Parathyroid adenoma (tissue), 2 donors: Measurements from ENCODE around the gene BHLHE40.

Experiments
- H2AFZ ChIP-seq: fragments of 300-600 bp; sonication (generic); one replicate; pipeline ENCODE4 v1.7.0; 2017; ENCODE audit warnings: antibody characterized with exemption, mild to moderate bottlenecking
- H3K27ac ChIP-seq: fragments of 300-600 bp; sonication (generic); one replicate; pipeline ENCODE4 v1.7.0; 2017
- H3K27me3 ChIP-seq: fragments of 300-600 bp; sonication (generic); one replicate; pipeline ENCODE4 v1.7.0; 2017; ENCODE audit warnings: low read length; ENCODE audit not compliant: control insufficient read depth, insufficient read depth
- H3K36me3 ChIP-seq: fragments of 300-600 bp; sonication (generic); one replicate; pipeline ENCODE4 v1.7.0; 2017; ENCODE audit warnings: low read length; ENCODE audit not compliant: control insufficient read depth, insufficient read depth
- H3K4me1 ChIP-seq: fragments of 300-600 bp; sonication (generic); one replicate; pipeline ENCODE4 v1.7.0; 2017; ENCODE audit warnings: control low read depth
- H3K4me2 ChIP-seq: fragments of 300-600 bp; sonication (generic); one replicate; pipeline ENCODE4 v1.7.0; 2017; ENCODE audit warnings: low read length
- H3K4me3 ChIP-seq: fragments of 300-600 bp; sonication (generic); one replicate; pipeline ENCODE4 v1.7.0; 2017; ENCODE audit warnings: low read depth, low read length
- H3K79me2 ChIP-seq: fragments of 300-600 bp; sonication (generic); one replicate; pipeline ENCODE4 v1.7.0; 2017; ENCODE audit warnings: control low read depth
- H3K9ac ChIP-seq: fragments of 300-600 bp; sonication (generic); one replicate; pipeline ENCODE4 v1.7.0; 2017; ENCODE audit warnings: mild to moderate bottlenecking
- H3K9me3 ChIP-seq: fragments of 300-600 bp; sonication (generic); one replicate; pipeline ENCODE4 v1.7.0; 2017; ENCODE audit warnings: low read length; ENCODE audit not compliant: control insufficient read depth
- TF ChIP-seq, protein P1 (sequence below): fragments of 300-600 bp; sonication (generic); IDR thresholded peaks from one replicate; pipeline ENCODE4 v1.7.0; 2017; ENCODE audit warnings: antibody characterized with exemption, mild to moderate bottlenecking
- donor health status: primary hyperparathyroidism.

The BHLHE40 gene

DNA sequence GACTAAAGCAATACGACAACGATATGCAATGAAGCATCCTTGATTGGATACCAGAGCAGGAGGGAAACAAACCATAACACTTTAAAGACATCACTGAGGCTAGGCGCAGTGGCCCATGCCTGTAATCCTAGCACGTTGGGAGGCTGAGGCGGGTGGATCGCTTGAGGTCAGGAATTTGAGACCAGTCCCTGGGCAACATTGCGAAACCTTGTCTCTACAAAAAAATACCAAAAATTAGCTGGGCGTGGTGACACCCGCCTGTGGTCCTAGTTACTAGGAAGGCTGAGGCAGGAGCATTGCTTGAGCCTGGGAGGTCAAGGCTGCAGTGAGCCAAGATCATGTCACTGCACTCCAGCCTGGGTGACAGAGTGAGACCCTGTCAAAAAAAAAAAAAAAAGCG is 33.9 kb upstream of the BHLHE40 start:
- Histone ChIP-seq H3K4me3 (no peak overlapping the region), H3K4me2 (no peak overlapping the region), H3K79me2 (no peaks in the 10 kb centered on the region), H3K4me1 (no peaks in the 10 kb centered on the region), H3K27me3 (no peaks in the 10 kb centered on the region), H3K9me3 (no peaks in the 10 kb centered on the region), H3K36me3 (no peaks in the 10 kb centered on the region), H2AFZ (no peak overlapping the region), H3K9ac (no peak overlapping the region), H3K27ac (no peak overlapping the region)
- TF ChIP-seq, protein P1, sequence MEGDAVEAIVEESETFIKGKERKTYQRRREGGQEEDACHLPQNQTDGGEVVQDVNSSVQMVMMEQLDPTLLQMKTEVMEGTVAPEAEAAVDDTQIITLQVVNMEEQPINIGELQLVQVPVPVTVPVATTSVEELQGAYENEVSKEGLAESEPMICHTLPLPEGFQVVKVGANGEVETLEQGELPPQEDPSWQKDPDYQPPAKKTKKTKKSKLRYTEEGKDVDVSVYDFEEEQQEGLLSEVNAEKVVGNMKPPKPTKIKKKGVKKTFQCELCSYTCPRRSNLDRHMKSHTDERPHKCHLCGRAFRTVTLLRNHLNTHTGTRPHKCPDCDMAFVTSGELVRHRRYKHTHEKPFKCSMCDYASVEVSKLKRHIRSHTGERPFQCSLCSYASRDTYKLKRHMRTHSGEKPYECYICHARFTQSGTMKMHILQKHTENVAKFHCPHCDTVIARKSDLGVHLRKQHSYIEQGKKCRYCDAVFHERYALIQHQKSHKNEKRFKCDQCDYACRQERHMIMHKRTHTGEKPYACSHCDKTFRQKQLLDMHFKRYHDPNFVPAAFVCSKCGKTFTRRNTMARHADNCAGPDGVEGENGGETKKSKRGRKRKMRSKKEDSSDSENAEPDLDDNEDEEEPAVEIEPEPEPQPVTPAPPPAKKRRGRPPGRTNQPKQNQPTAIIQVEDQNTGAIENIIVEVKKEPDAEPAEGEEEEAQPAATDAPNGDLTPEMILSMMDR: no peak

DNA sequence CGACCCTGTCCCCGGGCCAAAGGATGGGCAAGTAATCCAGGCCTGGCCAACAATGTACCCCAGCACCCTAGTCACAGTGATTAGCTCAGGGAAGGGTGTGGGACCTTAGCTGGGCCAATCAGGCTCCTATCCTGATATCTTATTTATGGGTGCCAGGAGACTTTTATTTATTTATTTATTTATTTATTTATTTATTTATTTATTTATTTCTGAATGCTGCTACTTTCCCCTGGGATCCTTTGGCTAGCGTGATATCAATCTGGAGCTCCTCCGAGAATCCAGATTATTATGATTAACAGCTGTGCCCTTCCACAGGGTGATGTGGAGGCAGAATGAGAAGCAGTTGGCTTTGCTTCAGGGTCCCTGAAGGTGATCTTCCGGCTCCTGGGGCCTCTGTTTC is 32.2 kb upstream of the BHLHE40 start:
- TF ChIP-seq, protein P1: no peak
- Histone ChIP-seq H3K4me3 (no peak overlapping the region), H3K4me2 (no peak overlapping the region)

DNA sequence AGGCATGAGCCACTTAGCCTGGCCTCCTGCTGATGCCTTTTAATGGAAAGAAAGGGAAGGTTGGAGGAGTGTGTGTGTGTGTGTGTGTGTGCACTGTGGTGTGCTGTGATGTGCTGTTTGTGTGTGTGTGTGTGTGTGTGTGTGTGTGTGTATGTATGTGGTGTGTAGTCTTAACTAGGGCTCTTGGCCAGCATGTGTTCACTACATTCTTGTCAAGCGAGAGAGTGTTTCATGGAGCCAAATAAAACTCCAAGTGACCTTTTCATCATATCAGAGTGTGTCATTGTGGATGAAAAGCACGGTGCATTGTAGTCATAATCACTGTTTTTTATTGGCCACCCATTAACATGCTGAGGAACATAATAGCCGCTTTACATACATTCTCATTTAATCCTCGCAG is 30.8 kb upstream of the BHLHE40 start:
- no peak overlapping the region for H3K9ac ChIP-seq
- H3K4me1 ChIP-seq: peaks cover 6% of the 10 kb centered on the region
- TF ChIP-seq, protein P1: no peak
- no peak overlapping the region for H3K27ac ChIP-seq
- no peak overlapping the region for H3K4me3 ChIP-seq
- H3K79me2 ChIP-seq: no peaks in the 10 kb centered on the region
- no peak overlapping the region for H3K4me2 ChIP-seq
- no peaks in the 10 kb centered on the region for H3K27me3 ChIP-seq
- H2AFZ ChIP-seq: no peak overlapping the region
- no peaks in the 10 kb centered on the region for H3K9me3 ChIP-seq
- H3K36me3 ChIP-seq: no peaks in the 10 kb centered on the region

More for the DNA sequence above, 32.2 kb upstream of the BHLHE40 start:
- no peaks in the 10 kb centered on the region for H3K79me2 ChIP-seq
- H3K4me1 ChIP-seq: no peaks in the 10 kb centered on the region
- H3K27me3 ChIP-seq: no peaks in the 10 kb centered on the region
- H3K9ac ChIP-seq: no peak overlapping the region
- no peak overlapping the region for H3K27ac ChIP-seq
- no peaks in the 10 kb centered on the region for H3K36me3 ChIP-seq
- no peaks in the 10 kb centered on the region for H3K9me3 ChIP-seq
- H2AFZ ChIP-seq: no peak overlapping the region

DNA sequence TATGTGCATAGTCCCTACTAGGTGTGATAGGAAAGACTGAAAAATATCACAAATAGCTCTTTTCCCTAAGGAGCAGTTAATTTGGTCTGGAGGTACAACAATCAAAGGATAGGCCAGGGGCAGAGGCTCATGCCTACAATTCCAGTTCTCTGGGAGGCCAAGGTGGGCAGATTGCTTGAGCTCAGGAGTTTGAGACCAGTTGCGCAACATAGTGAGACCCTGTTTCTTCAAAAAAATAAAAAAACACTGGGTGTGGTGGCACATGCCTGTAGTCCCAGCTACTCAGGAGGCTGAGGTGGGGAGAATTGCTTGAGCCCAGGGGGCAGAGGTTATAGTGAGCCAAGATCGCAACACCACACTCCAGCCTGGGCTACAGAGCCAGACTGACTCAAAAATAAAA is 30.2 kb upstream of the BHLHE40 start:
- TF ChIP-seq, protein P1: no peak
- H3K27me3 ChIP-seq: no peaks in the 10 kb centered on the region
- no peak overlapping the region for H3K27ac ChIP-seq
- H3K4me1 ChIP-seq: peaks cover 7% of the 10 kb centered on the region
- no peak overlapping the region for H3K4me3 ChIP-seq
- H3K79me2 ChIP-seq: no peaks in the 10 kb centered on the region
- H3K4me2 ChIP-seq: no peak overlapping the region
- no peaks in the 10 kb centered on the region for H3K36me3 ChIP-seq
- no peak overlapping the region for H2AFZ ChIP-seq
- H3K9ac ChIP-seq: no peak overlapping the region
- no peaks in the 10 kb centered on the region for H3K9me3 ChIP-seq

DNA sequence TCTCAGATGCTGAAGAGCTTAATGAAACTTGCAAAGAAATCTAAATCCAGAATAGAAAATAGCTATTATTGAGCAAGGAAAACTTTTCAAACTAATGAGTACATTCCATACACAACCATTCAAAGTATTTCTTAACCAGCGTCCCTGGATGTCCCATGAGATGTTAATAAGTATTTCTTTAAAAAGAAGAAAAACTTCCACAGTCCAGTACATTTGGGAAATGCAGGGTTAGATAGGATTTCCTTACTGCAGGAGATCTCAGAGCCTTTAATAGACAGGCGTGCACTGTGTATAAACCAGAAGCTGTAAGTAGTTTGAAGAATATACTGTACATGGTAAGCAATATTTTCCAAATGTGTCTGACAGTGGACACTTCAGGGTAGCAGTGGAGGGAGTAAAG is 29.6 kb upstream of the BHLHE40 start:
- TF ChIP-seq, protein P1: no peak
- H3K27me3 ChIP-seq: no peaks in the 10 kb centered on the region
- no peaks in the 10 kb centered on the region for H3K36me3 ChIP-seq
- no peak overlapping the region for H2AFZ ChIP-seq
- no peaks in the 10 kb centered on the region for H3K79me2 ChIP-seq
- peaks cover 10% of the 10 kb centered on the region for H3K4me1 ChIP-seq
- no peak overlapping the region for H3K4me3 ChIP-seq
- H3K9me3 ChIP-seq: no peaks in the 10 kb centered on the region
- no peak overlapping the region for H3K27ac ChIP-seq
- no peak overlapping the region for H3K9ac ChIP-seq
- no peak overlapping the region for H3K4me2 ChIP-seq
